ENCODE measurements around the gene EEF2K. TPM values are rescaled to one million over a fixed set of nuclear protein-coding genes. Genes with fewer than 3 reads are reported as not detected.

Gene EEF2K
- total RNA-seq, 1 donor = 26.3 TPM

DNA sequence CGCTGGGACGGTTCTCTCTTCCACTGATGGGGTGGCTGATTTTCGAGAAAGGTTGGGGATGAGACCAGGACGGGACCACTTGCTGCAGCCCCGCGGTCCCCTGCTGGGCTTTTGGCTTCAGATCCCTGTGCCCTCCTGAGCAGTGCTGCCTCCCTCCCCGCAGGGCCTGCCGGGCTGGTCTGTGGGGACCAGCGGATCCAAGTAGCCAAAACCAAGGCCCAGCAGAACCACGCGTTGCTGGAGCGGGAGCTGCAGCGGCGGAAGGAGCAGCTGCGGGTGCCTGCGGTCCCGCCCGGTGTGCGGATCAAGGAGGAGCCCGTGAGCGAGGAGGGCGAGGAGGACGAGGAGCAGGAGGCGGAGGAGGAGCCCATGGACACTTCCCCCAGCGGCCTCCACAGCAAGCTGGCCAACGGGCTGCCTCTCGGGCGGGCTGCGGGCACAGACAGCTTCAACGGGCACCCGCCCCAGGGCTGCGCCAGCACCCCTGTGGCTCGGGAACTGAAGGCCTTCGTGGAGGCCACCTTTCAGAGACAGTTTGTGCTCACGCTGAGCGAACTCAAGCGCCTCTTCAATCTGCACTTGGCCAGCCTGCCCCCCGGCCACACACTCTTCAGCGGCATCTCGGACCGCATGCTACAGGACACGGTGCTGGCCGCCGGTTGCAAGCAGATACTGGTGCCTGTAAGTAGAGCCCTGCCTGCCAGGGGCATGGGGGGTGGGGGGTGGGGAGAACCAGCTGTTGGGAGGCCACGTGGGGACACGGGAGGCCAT, 119.7 kb downstream of the EEF2K start:
- TF ChIP-seq, protein P1, sequence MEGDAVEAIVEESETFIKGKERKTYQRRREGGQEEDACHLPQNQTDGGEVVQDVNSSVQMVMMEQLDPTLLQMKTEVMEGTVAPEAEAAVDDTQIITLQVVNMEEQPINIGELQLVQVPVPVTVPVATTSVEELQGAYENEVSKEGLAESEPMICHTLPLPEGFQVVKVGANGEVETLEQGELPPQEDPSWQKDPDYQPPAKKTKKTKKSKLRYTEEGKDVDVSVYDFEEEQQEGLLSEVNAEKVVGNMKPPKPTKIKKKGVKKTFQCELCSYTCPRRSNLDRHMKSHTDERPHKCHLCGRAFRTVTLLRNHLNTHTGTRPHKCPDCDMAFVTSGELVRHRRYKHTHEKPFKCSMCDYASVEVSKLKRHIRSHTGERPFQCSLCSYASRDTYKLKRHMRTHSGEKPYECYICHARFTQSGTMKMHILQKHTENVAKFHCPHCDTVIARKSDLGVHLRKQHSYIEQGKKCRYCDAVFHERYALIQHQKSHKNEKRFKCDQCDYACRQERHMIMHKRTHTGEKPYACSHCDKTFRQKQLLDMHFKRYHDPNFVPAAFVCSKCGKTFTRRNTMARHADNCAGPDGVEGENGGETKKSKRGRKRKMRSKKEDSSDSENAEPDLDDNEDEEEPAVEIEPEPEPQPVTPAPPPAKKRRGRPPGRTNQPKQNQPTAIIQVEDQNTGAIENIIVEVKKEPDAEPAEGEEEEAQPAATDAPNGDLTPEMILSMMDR (IDR thresholded peaks at IDR 0.05; ENCODE audit: insufficient read depth, low read depth, low read length) = no peak
- no peak overlapping the region for H3K4me3 ChIP-seq (ENCODE audit: low read depth, low read length)
- no peak for DNase-seq (ENCODE audit: low read depth)

DNA sequence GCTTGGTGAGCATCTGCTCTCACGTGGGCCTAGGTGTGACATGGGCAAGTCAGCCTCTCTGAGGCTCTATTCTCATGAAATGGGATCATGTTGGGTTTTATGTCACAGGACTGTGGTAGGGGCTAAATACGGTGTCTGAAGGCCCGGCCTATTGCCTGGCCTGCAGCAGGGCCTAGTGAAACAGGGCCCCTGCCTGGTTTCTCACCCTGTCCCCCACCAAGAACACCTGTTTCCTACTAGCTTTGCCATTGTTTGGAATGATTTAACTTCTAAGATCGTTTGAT, 120.2 kb downstream of the EEF2K start:
- H3K4me3 ChIP-seq (ENCODE audit: low read depth, low read length) = no peak overlapping the region
- DNase-seq (ENCODE audit: low read depth) = no peak
- TF ChIP-seq, protein P1 (IDR thresholded peaks at IDR 0.05; ENCODE audit: insufficient read depth, low read depth, low read length) = no peak

DNA sequence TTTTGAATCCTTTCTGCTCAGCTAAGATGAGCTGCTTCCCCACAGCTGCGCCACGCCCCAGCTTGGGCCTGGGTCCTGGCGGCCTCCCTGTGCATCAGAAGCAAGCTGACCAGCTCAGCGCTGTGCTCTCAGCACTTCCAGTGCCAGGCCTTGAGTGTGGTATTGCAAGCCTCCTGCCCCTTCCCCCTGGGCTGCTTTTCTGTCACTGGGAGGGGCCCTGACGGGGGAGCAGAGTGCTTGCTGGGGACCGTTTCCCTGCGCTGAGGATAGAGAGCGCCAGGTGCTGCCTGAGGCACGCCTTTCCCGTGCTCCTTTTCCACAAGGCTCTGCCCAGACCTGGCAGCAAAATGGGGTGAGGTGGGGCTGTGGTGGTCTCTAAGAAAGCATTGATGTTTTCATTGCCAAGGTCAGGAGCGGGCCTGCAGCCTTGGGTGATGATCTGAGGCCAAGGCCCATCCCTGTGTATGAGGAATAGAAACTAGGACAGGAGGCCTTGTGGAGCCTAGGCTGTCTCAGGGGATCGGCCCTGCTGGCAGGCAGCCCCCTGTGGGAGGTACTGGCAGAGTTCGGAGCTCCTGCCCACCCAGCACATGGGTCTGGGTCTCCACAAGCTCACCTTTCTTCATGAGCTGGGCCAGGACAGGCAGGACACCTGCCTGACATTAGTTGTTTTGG, 120.8 kb downstream of the EEF2K start:
- no peak overlapping the region for H3K4me3 ChIP-seq (ENCODE audit: low read depth, low read length)
- no peak for DNase-seq (ENCODE audit: low read depth)
- TF ChIP-seq, protein P1 (IDR thresholded peaks at IDR 0.05; ENCODE audit: insufficient read depth, low read depth, low read length) = no peak

DNA sequence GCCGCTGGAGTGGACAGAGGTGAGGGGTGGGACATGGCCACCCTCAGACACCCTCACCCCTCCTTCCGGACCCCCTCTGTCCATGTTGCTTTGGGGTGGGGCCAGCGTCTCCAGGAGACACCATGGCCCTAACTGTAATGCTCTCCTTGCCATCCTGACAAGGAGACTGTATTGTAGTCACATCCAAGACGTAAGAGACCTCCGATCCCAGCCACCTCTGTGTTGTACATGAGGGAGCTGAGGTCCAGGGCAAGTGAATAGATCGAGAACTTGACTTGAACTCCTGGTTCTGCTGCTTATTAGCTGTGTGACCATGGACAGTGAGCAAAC, 121.3 kb downstream of the EEF2K start:
- TF ChIP-seq, protein P1 (IDR thresholded peaks at IDR 0.05; ENCODE audit: insufficient read depth, low read depth, low read length) = no peak
- no peak for DNase-seq (ENCODE audit: low read depth)
- no peak overlapping the region for H3K4me3 ChIP-seq (ENCODE audit: low read depth, low read length)

DNA sequence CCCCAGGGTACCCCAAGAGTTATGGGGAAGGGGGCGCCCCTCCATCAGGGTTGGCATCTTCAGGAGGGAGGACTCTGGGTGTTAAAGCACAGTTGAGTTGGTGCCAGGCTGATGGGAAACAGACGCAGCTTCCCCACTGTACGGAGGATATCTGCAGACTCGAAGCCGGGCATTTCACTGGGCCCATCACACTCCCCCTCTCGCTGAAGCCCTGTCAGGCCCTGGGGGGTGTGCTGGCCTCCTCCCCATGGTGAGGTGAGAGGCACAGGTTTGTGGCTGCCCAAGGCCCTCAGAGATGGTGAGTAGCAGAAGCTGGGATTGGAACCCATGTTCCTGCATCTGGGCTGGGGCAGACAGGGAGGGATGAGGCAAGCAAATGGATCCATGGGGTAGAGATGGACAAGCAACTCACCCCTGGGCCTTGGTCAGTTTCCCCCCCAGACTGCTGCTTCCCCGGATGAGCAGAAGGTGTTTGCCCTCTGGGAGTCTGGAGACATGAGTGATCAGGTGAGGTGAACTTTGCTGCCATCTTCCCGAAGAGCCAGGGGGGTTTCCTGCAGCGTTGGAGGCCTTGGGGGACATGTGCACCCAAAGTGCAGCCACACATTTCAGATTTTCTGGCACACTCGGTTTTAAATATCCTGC, 122.1 kb downstream of the EEF2K start:
- TF ChIP-seq, protein P1 (IDR thresholded peaks at IDR 0.05; ENCODE audit: insufficient read depth, low read depth, low read length) = no peak
- H3K4me3 ChIP-seq (ENCODE audit: low read depth, low read length) = no peak overlapping the region
- no peak for DNase-seq (ENCODE audit: low read depth)

DNA sequence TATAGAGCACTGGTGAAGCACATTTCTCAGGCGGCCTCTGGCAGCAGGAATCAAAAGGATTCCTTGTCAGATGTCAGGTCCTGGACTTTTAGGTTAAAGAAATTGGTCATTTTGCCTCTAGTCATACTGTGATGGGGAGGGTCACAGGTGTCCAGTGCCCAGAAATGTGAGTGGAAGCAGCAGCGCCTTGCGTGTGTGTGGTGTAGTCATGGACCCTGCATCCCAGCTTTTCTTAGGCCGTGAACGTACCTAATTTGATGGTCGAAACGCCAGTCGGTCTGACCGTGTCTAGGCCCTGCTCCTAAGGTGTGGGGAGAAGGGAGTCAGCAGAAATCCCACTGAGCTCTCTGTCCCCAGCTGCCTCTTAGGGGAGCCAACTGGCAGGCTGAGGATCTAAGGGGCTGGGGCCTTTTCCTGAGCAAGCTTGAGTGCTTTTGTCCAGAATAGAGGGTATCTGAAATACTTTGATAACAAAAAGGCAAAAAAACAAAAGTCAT, 123.2 kb downstream of the EEF2K start:
- TF ChIP-seq, protein P1 (IDR thresholded peaks at IDR 0.05; ENCODE audit: insufficient read depth, low read depth, low read length) = no peak
- DNase-seq (ENCODE audit: low read depth) = no peak

More for the DNA sequence above, 123.2 kb downstream of the EEF2K start:
- H3K4me3 ChIP-seq (ENCODE audit: low read depth, low read length) = no peak overlapping the region
